HG02943 (cell line): ENCODE measurements around the gene CEP68.
"Not testable (repeated sequence)": the region's sequence is repeated elsewhere in the genome, so short reads cannot be mapped to it uniquely, and the experiment has no call there.

Experiments used
- ATAC-seq: cut with Tn5 transposase; IDR thresholded peaks from one replicate; pipeline ENCODE4 v1.9.1; 2021; ENCODE audit warnings: mild to moderate bottlenecking, low read depth, moderate library complexity; ENCODE audit not compliant: unreplicated experiment

CEP68 gene

GRCh38 chr2:65125457-65125856 lies 69.2 kb downstream of the CEP68 start:
- ATAC-seq = not testable (repeated sequence)

- no peak for ATAC-seq
These were observed 72.3 kb downstream of the CEP68 start for GRCh38 chr2:65128297-65129190.

GRCh38 chr2:65129286-65129825 lies 73.1 kb downstream of the CEP68 start:
- ATAC-seq = peak; percentile 2

DNA sequence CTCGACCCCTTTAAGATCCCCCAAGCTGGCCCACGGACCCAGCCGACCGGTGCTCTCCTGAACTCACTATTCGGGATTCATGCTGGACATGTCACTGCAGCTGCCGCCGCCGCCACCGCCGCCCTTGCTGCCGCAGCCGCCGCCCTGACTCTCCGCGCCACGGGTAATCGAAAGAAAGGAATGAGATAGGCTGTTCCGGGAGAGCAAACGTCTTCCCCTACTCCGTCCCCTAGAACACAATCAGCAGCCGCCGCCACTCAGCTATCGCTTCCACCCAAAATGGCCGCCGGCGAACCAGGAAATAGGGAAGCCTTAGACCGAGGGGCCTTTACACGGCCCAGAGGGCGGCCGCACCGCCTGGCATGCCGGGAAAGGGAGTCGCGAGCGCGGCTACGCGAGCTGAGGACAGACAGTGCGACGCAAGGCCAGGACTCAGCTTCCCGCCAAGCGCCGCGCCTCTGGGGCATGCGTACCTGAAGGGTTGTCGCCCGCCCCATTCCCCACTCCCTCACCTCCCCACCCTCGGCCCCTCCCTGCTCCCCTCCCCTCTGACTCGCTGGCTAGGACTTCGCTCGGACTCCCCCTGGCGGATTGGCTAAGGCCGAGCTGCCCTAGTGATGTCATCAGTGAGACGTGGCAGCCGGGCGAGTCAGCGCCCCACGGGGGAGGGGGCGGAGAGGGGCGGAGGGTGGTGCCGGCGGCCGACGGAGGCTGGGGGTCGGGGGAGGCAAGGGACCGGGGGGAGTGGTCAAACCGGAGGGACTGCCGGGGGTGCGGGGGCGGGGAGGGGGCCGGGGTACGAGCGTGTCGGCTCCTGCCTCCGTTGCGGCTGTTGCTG lies 73.8 kb downstream of the CEP68 start, which contains the start of gene RAB1A:
Gene RAB1A (minus strand): TSS at position 281 of the 838 bp plus-strand sequence. CDS start 191 bp downstream, at position 90.
- ATAC-seq = peak; percentile 96

- ATAC-seq = peak; percentile 40
These were observed 74.5 kb downstream of the CEP68 start for GRCh38 chr2:65130664-65131175.

DNA sequence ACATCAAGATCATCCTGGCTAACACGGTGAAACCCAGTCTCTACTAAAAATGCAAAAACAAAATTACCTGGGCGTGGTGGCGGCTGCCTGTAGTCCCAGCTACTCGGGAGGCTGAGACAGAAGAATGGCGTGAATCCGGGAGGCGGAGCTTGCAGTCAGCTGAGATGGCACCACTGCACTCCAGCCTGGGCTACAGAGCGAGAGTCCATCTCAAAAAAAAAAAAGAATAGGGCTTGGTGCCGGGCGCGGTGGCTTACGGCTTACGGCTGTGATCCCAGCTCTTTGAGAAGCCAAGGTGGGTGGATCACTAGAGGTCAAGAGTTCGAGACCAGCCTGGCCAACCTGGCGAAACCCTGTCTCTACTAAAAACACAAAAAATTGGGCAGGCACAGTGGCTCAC lies 76.7 kb downstream of the CEP68 start:
- ATAC-seq = not testable (repeated sequence)

- no peak for ATAC-seq
These were observed 77.4 kb downstream of the CEP68 start for GRCh38 chr2:65133626-65134025.

DNA sequence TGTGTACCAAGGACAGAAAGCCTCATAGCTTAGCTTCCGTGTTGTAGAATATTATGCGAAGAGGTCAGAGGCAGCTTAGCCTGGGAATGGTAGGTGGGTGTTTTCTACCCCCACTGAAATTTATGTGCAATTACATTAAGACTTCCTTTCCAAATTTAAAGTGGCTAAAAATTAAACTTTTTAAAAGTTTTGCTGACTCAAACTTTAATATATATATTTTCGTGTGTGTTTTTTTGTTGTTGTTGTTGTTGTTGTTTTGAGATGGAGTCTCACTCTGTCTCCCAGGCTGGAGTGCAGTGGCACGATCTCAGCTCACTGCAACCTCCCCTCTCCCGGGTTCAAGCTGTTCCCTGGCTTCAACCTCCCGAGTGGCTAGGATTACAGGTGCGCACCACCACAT lies 77.9 kb downstream of the CEP68 start:
- no peak for ATAC-seq

DNA sequence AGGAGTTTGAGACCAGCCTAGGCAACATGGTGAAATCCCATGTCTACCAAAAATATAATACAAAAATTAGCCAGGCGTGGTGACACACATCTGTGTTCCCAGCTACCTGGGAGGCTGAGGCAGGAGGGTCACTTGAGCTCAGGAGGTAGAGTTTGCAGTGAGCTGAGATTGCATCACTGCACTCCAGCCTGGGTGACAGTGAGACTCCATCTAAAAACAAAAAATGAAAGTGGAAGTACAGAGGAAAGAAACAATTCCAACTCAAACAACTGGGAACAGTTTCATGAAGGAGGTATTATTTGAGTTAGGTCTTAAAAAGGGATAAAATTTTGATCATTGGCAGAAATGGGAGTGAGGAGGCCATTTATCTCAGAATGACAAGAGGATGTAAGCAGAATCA lies 80.0 kb downstream of the CEP68 start:
- no peak for ATAC-seq
